Panc1 (cell line): ENCODE measurements around the gene SUCLG2. TPM values are rescaled to one million over a fixed set of nuclear protein-coding genes. Genes with fewer than 3 reads are reported as not detected.

ENCODE experiments used
- ATAC-seq: fragments of 200-7000 bp; cut with Tn5 transposase; 2 replicates; pipeline ENCODE4 v1.9.1; 2020; ENCODE audit warnings: mild to moderate bottlenecking, moderate library complexity
- BruUV-seq: library from RNA; stranded (reverse); fragments of 400-500 nt; replicated peaks from 2 replicates; lab custom pipeline; 2021; lab: Mats Ljungman, UMichigan
- CTCF ChIA-PET: fragments of 300-600 bp; sonication (Branson Sonifier 250); formaldehyde crosslinking; loops from one replicate; lab custom pipeline; 2022; ENCODE audit warnings: antibody characterized with exemption; lab: Charles Lee
- POLR2A ChIA-PET: fragments of 300-600 bp; sonication (Branson Sonifier 250); formaldehyde crosslinking; loops from one replicate; lab custom pipeline; 2022; ENCODE audit warnings: antibody characterized with exemption; lab: Charles Lee
- DNase-seq: peaks from one replicate; pipeline ENCODE4 v3.0.0-alpha.2; 2010; ENCODE audit warnings: low read depth, low spot score
- H3K27ac ChIP-seq: 2 replicates; pipeline ENCODE4 v1.5.1; 2011; ENCODE audit warnings: mild to moderate bottlenecking, low read length, inconsistent platforms
- H3K27me3 ChIP-seq: fragments of 200-500 bp; sonication (Bioruptor generic); 2 replicates; pipeline ENCODE4 v1.6.0; 2014; ENCODE audit warnings: low read length, inconsistent platforms; ENCODE audit not compliant: control insufficient read depth, insufficient read depth
- H3K36me3 ChIP-seq: fragments of 200-500 bp; sonication (Bioruptor generic); 2 replicates; pipeline ENCODE4 v1.5.1; 2014; ENCODE audit warnings: inconsistent platforms, mild to moderate bottlenecking, low read length, moderate library complexity; ENCODE audit not compliant: control insufficient read depth, insufficient read depth
- H3K4me1 ChIP-seq: 2 replicates; pipeline ENCODE4 v1.5.1; 2011; ENCODE audit warnings: inconsistent platforms, mild to moderate bottlenecking, low read length, moderate library complexity; ENCODE audit not compliant: control insufficient read depth, insufficient read depth
- H3K4me3 ChIP-seq, 2 experiments: 2 replicates each; pipeline ENCODE4 v1.5.1; 2011 to 2012; ENCODE audit warnings: low read depth in 2 of 2, low read length in 2 of 2, mild to moderate bottlenecking in 2 of 2, inconsistent platforms in 1 of 2, moderate library complexity in 1 of 2
- H3K9me3 ChIP-seq: fragments of 200-500 bp; sonication (Bioruptor generic); 2 replicates; pipeline ENCODE4 v1.5.1; 2014; ENCODE audit warnings: low read depth, mild to moderate bottlenecking, inconsistent platforms, low read length, moderate library complexity; ENCODE audit not compliant: control insufficient read depth, insufficient read depth
- POLR2AphosphoS5 ChIP-seq: IDR thresholded peaks from 2 replicates; pipeline ENCODE4 v1.6.1; 2012; ENCODE audit warnings: mild to moderate bottlenecking, low read depth, low read length, moderate library complexity
- REST ChIP-seq, 2 experiments: IDR thresholded peaks; 2 replicates each; pipeline ENCODE4 v1.6.1; 2011 to 2012; ENCODE audit warnings: low read depth in 2 of 2, control low read depth in 1 of 2, low read length in 1 of 2, mild to moderate bottlenecking in 1 of 2, moderate library complexity in 1 of 2; ENCODE audit not compliant: insufficient read depth in 1 of 2
- SIN3A ChIP-seq: IDR thresholded peaks from 2 replicates; pipeline ENCODE4 v1.6.1; 2012; ENCODE audit warnings: low read depth, mild to moderate bottlenecking, low read length, moderate library complexity, borderline replicate concordance; ENCODE audit not compliant: insufficient read depth
- TCF7L2 ChIP-seq: IDR thresholded peaks from 2 replicates; pipeline ENCODE4 v1.6.1; 2011; ENCODE audit warnings: mild to moderate bottlenecking, low read depth, low read length, inconsistent platforms
- in situ Hi-C: cut with HindIII; loops from 2 replicates; pipeline ENCODE4 v1.10.0; 2016; ENCODE audit warnings: low sequenced_read_pairs, low pct_unique_long_range_greater_than_20kb
- intact Hi-C: fragments of 100-400 bp; cut with micrococcal nuclease; formaldehyde crosslinking; loops from one replicate; pipeline ENCODE4 v1.10.0; 2022; ENCODE audit not compliant: unreplicated experiment
- total RNA-seq: library from RNA; stranded (reverse); gene quantifications from one replicate; pipeline ENCODE4 v1.2.1, GENCODE V29; 2021; ENCODE audit not compliant: unreplicated experiment
- TF ChIP-seq, protein P1 (sequence below): fragments of 450-650 bp; IDR thresholded peaks from 2 replicates; pipeline ENCODE4 v1.5.1; 2017; ENCODE audit warnings: mild to moderate bottlenecking

Gene SUCLG2
- total RNA-seq, 1 experiment from 2014 or later, result 28.3 TPM

GRCh38 chr3:67559029-67559605, 95.3 kb downstream of the SUCLG2 start:
- Histone ChIP-seq H3K4me3 (no peak overlapping the region), H3K36me3 (no peaks in the 10 kb centered on the region; the same call in 1 of the 2 replicates), H3K27me3 (no peaks in the 10 kb centered on the region), H3K9me3 (no peaks in the 10 kb centered on the region), H3K27ac (no peak overlapping the region), H3K4me1 (no peaks in the 10 kb centered on the region)
- TF ChIP-seq SIN3A (no peak), POLR2AphosphoS5 (no peak), REST (IDR thresholded peaks at IDR 0.05; ENCODE audit: insufficient read depth in 1 of 2, low read depth in 2 of 2, low read length in 1 of 2) (no peak), TCF7L2 (no peak)
- TF ChIP-seq, protein P1, sequence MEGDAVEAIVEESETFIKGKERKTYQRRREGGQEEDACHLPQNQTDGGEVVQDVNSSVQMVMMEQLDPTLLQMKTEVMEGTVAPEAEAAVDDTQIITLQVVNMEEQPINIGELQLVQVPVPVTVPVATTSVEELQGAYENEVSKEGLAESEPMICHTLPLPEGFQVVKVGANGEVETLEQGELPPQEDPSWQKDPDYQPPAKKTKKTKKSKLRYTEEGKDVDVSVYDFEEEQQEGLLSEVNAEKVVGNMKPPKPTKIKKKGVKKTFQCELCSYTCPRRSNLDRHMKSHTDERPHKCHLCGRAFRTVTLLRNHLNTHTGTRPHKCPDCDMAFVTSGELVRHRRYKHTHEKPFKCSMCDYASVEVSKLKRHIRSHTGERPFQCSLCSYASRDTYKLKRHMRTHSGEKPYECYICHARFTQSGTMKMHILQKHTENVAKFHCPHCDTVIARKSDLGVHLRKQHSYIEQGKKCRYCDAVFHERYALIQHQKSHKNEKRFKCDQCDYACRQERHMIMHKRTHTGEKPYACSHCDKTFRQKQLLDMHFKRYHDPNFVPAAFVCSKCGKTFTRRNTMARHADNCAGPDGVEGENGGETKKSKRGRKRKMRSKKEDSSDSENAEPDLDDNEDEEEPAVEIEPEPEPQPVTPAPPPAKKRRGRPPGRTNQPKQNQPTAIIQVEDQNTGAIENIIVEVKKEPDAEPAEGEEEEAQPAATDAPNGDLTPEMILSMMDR, result no peak
- ChIA-PET POLR2A (no interaction called here), CTCF (no interaction called here)
- DNase-seq, result no peak
- no TSS peak for BruUV-seq
- no peak for ATAC-seq
- intact Hi-C loops, result no loop called here
- in situ Hi-C loops, result no loop called here

- Histone ChIP-seq H3K36me3 (no peaks in the 10 kb centered on the region; the same call in 1 of the 2 replicates), H3K27ac (no peak overlapping the region), H3K4me1 (no peaks in the 10 kb centered on the region), H3K4me3 (no peak overlapping the region), H3K27me3 (no peaks in the 10 kb centered on the region), H3K9me3 (no peaks in the 10 kb centered on the region)
- TF ChIP-seq POLR2AphosphoS5, result no peak
- TF ChIP-seq SIN3A, result no peak
- TF ChIP-seq, protein P1, result no peak
- no peak for TF ChIP-seq REST (IDR thresholded peaks at IDR 0.05; ENCODE audit: insufficient read depth in 1 of 2, low read depth in 2 of 2, low read length in 1 of 2)
- TF ChIP-seq TCF7L2, result no peak
- ATAC-seq (no peak), DNase-seq (no peak)
- ChIA-PET CTCF (no interaction called here), POLR2A (no interaction called here)
- in situ Hi-C loops (no loop called here), intact Hi-C loops (no loop called here)
- BruUV-seq, result no TSS peak
Measured at GRCh38 chr3:67558426-67558825, 96.0 kb downstream of the SUCLG2 start.
